IMR-90 (cell line): Measurements from ENCODE around the gene CCSER1. TPM values are rescaled to one million over a fixed set of nuclear protein-coding genes. Genes with fewer than 3 reads are reported as not detected.

Experiments
- ATAC-seq: fragments of 200-7000 bp; cut with Tn5 transposase; 2 replicates; pipeline ENCODE4 v1.9.1; 2020; ENCODE audit warnings: low read depth, mild to moderate bottlenecking, moderate library complexity
- BruUV-seq: library from RNA; stranded (reverse); fragments of 400-500 nt; replicated peaks from 2 replicates; lab custom pipeline; 2021; lab: Mats Ljungman, UMichigan
- CTCF ChIA-PET: fragments of 300-600 bp; formaldehyde crosslinking; extraction: SDS; loops from one replicate; lab custom pipeline; 2021; ENCODE audit warnings: antibody characterized with exemption; lab: Yijun Ruan, JAX
- POLR2A ChIA-PET: fragments of 300-600 bp; sonication (Branson Sonifier 250); formaldehyde crosslinking; loops from one replicate; lab custom pipeline; 2022; ENCODE audit warnings: antibody characterized with exemption; ENCODE audit not compliant: unreplicated experiment; lab: Charles Lee
- DNase-seq: peaks from one replicate; pipeline ENCODE4 v3.0.0; 2013
- H2AFZ ChIP-seq: replicated peaks from 2 replicates; pipeline ENCODE3; 2013; ENCODE audit warnings: low read length, mild to moderate bottlenecking; ENCODE audit not compliant: poor library complexity
- H2AK5ac ChIP-seq: 2 replicates; pipeline ENCODE4 v1.6.1; 2013; ENCODE audit warnings: low read depth, low read length, inconsistent platforms
- H2AK9ac ChIP-seq: replicated peaks from 2 replicates; pipeline ENCODE3; 2013; ENCODE audit warnings: mild to moderate bottlenecking, low read depth, low read length, moderate library complexity; ENCODE audit not compliant: poor library complexity
- H2BK120ac ChIP-seq: 2 replicates; pipeline ENCODE4 v1.6.1; 2013; ENCODE audit warnings: low read depth, low read length, inconsistent platforms
- H2BK15ac ChIP-seq: 3 replicates; pipeline ENCODE4 v1.6.1; 2013; ENCODE audit warnings: low read depth, low read length, inconsistent platforms
- H2BK20ac ChIP-seq: 2 replicates; pipeline ENCODE4 v1.6.1; 2013; ENCODE audit warnings: low read depth, mild to moderate bottlenecking, inconsistent platforms, low read length, moderate library complexity
- H2BK5ac ChIP-seq: 2 replicates; pipeline ENCODE4 v1.6.1; 2013; ENCODE audit warnings: mild to moderate bottlenecking, low read depth, low read length, inconsistent platforms; ENCODE audit not compliant: poor library complexity, severe bottlenecking
- H3K14ac ChIP-seq: replicated peaks from 2 replicates; pipeline ENCODE4 v1.6.1; 2013; ENCODE audit warnings: low read depth, low read length, inconsistent platforms
- H3K18ac ChIP-seq: 2 replicates; pipeline ENCODE4 v1.6.1; 2013; ENCODE audit warnings: low read depth, low read length, control low read depth
- H3K23ac ChIP-seq: 2 replicates; pipeline ENCODE4 v1.6.1; 2013; ENCODE audit warnings: low read depth, low read length, inconsistent platforms
- H3K27ac ChIP-seq: 2 replicates; pipeline ENCODE4 v1.5.1; 2013; ENCODE audit warnings: mild to moderate bottlenecking, control low read depth, low read length; ENCODE audit not compliant: insufficient read depth
- H3K27me3 ChIP-seq: 2 replicates; pipeline ENCODE4 v1.6.1; 2013; ENCODE audit warnings: low read length; ENCODE audit not compliant: control insufficient read depth, insufficient read depth
- H3K36me3 ChIP-seq: 2 replicates; pipeline ENCODE4 v1.6.1; 2013; ENCODE audit warnings: low read length, mixed read lengths; ENCODE audit not compliant: control insufficient read depth, insufficient read depth
- H3K4ac ChIP-seq: 2 replicates; pipeline ENCODE4 v1.6.1; 2013; ENCODE audit warnings: low read depth, low read length, inconsistent platforms
- H3K4me1 ChIP-seq: 2 replicates; pipeline ENCODE4 v1.6.1; 2013; ENCODE audit warnings: low read length, mixed read lengths; ENCODE audit not compliant: control insufficient read depth, insufficient read depth
- H3K4me2 ChIP-seq: 2 replicates; pipeline ENCODE4 v1.6.1; 2013; ENCODE audit warnings: low read depth, mild to moderate bottlenecking, control low read depth, low read length, moderate library complexity
- H3K4me3 ChIP-seq: 2 replicates; pipeline ENCODE4 v1.5.1; 2013; ENCODE audit warnings: low read depth, mild to moderate bottlenecking, control low read depth, low read length, moderate library complexity; ENCODE audit not compliant: insufficient read depth
- H3K56ac ChIP-seq: 2 replicates; pipeline ENCODE4 v1.6.1; 2013; ENCODE audit warnings: low read length, inconsistent platforms; ENCODE audit not compliant: insufficient read depth; ENCODE audit errors: extremely low read depth
- H3K79me1 ChIP-seq, 2 experiments: 2 replicates each; pipeline ENCODE4 v1.6.1; 2013; ENCODE audit warnings: low read length in 2 of 2, inconsistent platforms in 1 of 2, low read depth in 1 of 2
- H3K9ac ChIP-seq: 2 replicates; pipeline ENCODE4 v1.6.1; 2013; ENCODE audit warnings: low read depth, low read length, control low read depth
- H3K9me1 ChIP-seq: 2 replicates; pipeline ENCODE4 v1.6.1; 2013; ENCODE audit warnings: low read length, inconsistent platforms; ENCODE audit not compliant: insufficient read depth
- H3K9me3 ChIP-seq: 2 replicates; pipeline ENCODE4 v1.6.1; 2013; ENCODE audit warnings: low read length; ENCODE audit not compliant: control insufficient read depth, insufficient read depth
- H4K20me1 ChIP-seq: 2 replicates; pipeline ENCODE4 v1.6.1; 2013; ENCODE audit warnings: low read length, inconsistent platforms; ENCODE audit not compliant: insufficient read depth
- H4K5ac ChIP-seq: 2 replicates; pipeline ENCODE4 v1.6.1; 2013; ENCODE audit warnings: mild to moderate bottlenecking, low read depth, low read length, control low read depth
- H4K8ac ChIP-seq, 2 experiments: 2 replicates each; pipeline ENCODE4 v1.6.1; 2013; ENCODE audit warnings: low read depth in 2 of 2, low read length in 2 of 2, control low read depth in 1 of 2, inconsistent platforms in 1 of 2
- H4K91ac ChIP-seq: 2 replicates; pipeline ENCODE4 v1.6.1; 2013; ENCODE audit warnings: low read depth, low read length, inconsistent platforms; ENCODE audit not compliant: insufficient read depth
- BHLHE40 ChIP-seq: fragments of 150-350 bp; IDR thresholded peaks from 2 replicates; pipeline ENCODE4 v1.6.1; 2016; ENCODE audit warnings: mild to moderate bottlenecking, low read depth, low read length
- CEBPB ChIP-seq: IDR thresholded peaks from 2 replicates; pipeline ENCODE4 v1.6.1; 2012; ENCODE audit warnings: low read depth, low read length, improper control_type of control experiment
- CHD1 ChIP-seq: IDR thresholded peaks from 2 replicates; pipeline ENCODE4 v1.6.1; 2012; ENCODE audit warnings: low read depth, low read length, improper control_type of control experiment
- CTCF ChIP-seq: conservative IDR thresholded peaks from 2 replicates; pipeline ENCODE4 v1.5.1; 2012; ENCODE audit warnings: mild to moderate bottlenecking, low read depth, low read length, improper control_type of control experiment
- ELK1 ChIP-seq: fragments of 150-350 bp; IDR thresholded peaks from 2 replicates; pipeline ENCODE4 v1.6.1; 2016; ENCODE audit warnings: low read depth, mild to moderate bottlenecking, low read length, moderate library complexity, borderline replicate concordance
- FOS ChIP-seq: fragments of 150-350 bp; IDR thresholded peaks from 2 replicates; pipeline ENCODE4 v1.6.1; 2016; ENCODE audit warnings: low read depth, low read length
- MAFK ChIP-seq: IDR thresholded peaks from 2 replicates; pipeline ENCODE4 v1.6.1; 2012; ENCODE audit warnings: low read depth, low read length, improper control_type of control experiment
- MAZ ChIP-seq: IDR thresholded peaks from 2 replicates; pipeline ENCODE4 v1.6.1; 2012; ENCODE audit warnings: low read depth, mild to moderate bottlenecking, low read length, improper control_type of control experiment, moderate library complexity, borderline replicate concordance
- MXI1 ChIP-seq: IDR thresholded peaks from 2 replicates; pipeline ENCODE4 v1.6.1; 2012; ENCODE audit warnings: low read depth, mild to moderate bottlenecking, low read length, moderate library complexity, borderline replicate concordance
- NFE2L2 ChIP-seq: fragments of 150-350 bp; IDR thresholded peaks from 2 replicates; pipeline ENCODE4 v1.6.1; 2016; ENCODE audit warnings: low read depth, mild to moderate bottlenecking, low read length
- POLR2A ChIP-seq: IDR thresholded peaks from 2 replicates; pipeline ENCODE4 v1.6.1; 2012; ENCODE audit warnings: mild to moderate bottlenecking, low read depth, low read length
- RAD21 ChIP-seq: IDR thresholded peaks from 2 replicates; pipeline ENCODE4 v1.6.1; 2012; ENCODE audit warnings: low read length, improper control_type of control experiment
- RCOR1 ChIP-seq: IDR thresholded peaks from 2 replicates; pipeline ENCODE4 v1.6.1; 2012; ENCODE audit warnings: mild to moderate bottlenecking, low read length, improper control_type of control experiment; ENCODE audit not compliant: insufficient replicate concordance
- RFX5 ChIP-seq: IDR thresholded peaks from 2 replicates; pipeline ENCODE4 v1.8.0; 2012; ENCODE audit warnings: low read depth, mild to moderate bottlenecking, low read length, moderate library complexity
- SMC3 ChIP-seq: fragments of 150-350 bp; IDR thresholded peaks from 2 replicates; pipeline ENCODE4 v1.6.1; 2016; ENCODE audit warnings: low read depth, mild to moderate bottlenecking, antibody characterized with exemption, low read length, moderate library complexity
- USF2 ChIP-seq: fragments of 150-350 bp; IDR thresholded peaks from 2 replicates; pipeline ENCODE4 v1.6.1; 2017; ENCODE audit warnings: mild to moderate bottlenecking, antibody characterized with exemption, low read length, low read depth
- WGBS, 2 experiments: methylation state at CpG; one replicate each; pipeline versions ENCODE4 v1.1.5 to v1.1.7; 2013; ENCODE audit warnings: missing lambda C conversion rate in 2 of 2; ENCODE audit not compliant: insufficient read length in 1 of 2; ENCODE audit errors: extremely low coverage in 2 of 2; 5-methylcytosine and 5-hydroxymethylcytosine counted together
- dilution Hi-C: fragments of 300-500 bp; cut with HindIII; formaldehyde crosslinking; loops from one replicate; pipeline ENCODE4 v1.14.3; 2018; ENCODE audit warnings: low sequenced_read_pairs; ENCODE audit not compliant: unreplicated experiment
- in situ Hi-C: fragments of 300-500 bp; cut with MboI; formaldehyde crosslinking; loops from 3 replicates; pipeline ENCODE4 v1.14.3; 2019; ENCODE audit warnings: low sequenced_read_pairs, inconsistent platforms, mixed read lengths
- intact Hi-C: fragments of 100-400 bp; cut with micrococcal nuclease; formaldehyde crosslinking; loops from 2 replicates; pipeline ENCODE4 v1.10.0; 2022
- polyA plus RNA-seq, 3 experiments: library from polyadenylated mRNA; depleted of rRNA; stranded (reverse); fragments of >200 nt; gene quantifications; 2 replicates each; pipeline ENCODE4 v1.2.3, GENCODE V29; 2012; ENCODE audit warnings: low replicate concordance in 1 of 3
- total RNA-seq: library from RNA; depleted of rRNA; stranded (reverse); fragments of >200 nt; gene quantifications from 2 replicates; pipeline ENCODE4 v1.2.3, GENCODE V29; 2012

Gene CCSER1
- total and polyA plus RNA-seq, 2 of the 4 experiments (the other 2 are of a cell fraction) = not detected

GRCh38 chr4:91470671-91471070 lies 1343.5 kb downstream of the CCSER1 start:
- Histone ChIP-seq H3K23ac (no peak overlapping the region), H2AK5ac (no peak overlapping the region), H3K9ac (no peak overlapping the region), H4K91ac (no peak overlapping the region), H3K9me1 (no peaks in the 10 kb centered on the region), H2BK120ac (no peak overlapping the region), H3K27me3 (no peaks in the 10 kb centered on the region), H3K18ac (no peak overlapping the region), H3K56ac (no peak overlapping the region), H2BK5ac (no peak overlapping the region), H4K20me1 (no peaks in the 10 kb centered on the region), H2AK9ac (no peak overlapping the region), H2AFZ (no peak overlapping the region), H2BK15ac (no peak overlapping the region), H3K4ac (no peak overlapping the region), H4K8ac (no peak overlapping the region), H3K14ac (no peak overlapping the region), H3K4me3 (no peak overlapping the region), H3K79me1 (no peaks in the 10 kb centered on the region), H3K4me2 (no peak overlapping the region), H3K4me1 (no peaks in the 10 kb centered on the region), H3K9me3 (peaks cover 3% of the 10 kb centered on the region; the same call in 1 of the 2 replicates), H4K5ac (no peak overlapping the region), H3K27ac (no peak overlapping the region), H2BK20ac (no peak overlapping the region), H3K36me3 (no peaks in the 10 kb centered on the region)
- intact Hi-C loops = no loop called here
- POLR2A ChIA-PET = no interaction called here
- no peak for TF ChIP-seq MXI1
- TF ChIP-seq SMC3 = no peak
- no peak for TF ChIP-seq MAZ
- TF ChIP-seq RFX5 = no peak
- no peak for TF ChIP-seq NFE2L2
- TF ChIP-seq USF2 = no peak
- no peak for TF ChIP-seq CHD1
- TF ChIP-seq POLR2A = no peak
- TF ChIP-seq RCOR1 = no peak
- no peak for TF ChIP-seq ELK1
- no peak for TF ChIP-seq BHLHE40
- TF ChIP-seq MAFK = no peak
- TF ChIP-seq CTCF = no peak
- TF ChIP-seq CEBPB = no peak
- no peak for TF ChIP-seq FOS
- no peak for TF ChIP-seq RAD21
- in situ Hi-C loops = no loop called here
- dilution Hi-C loops = no loop called here
- CTCF ChIA-PET = no interaction called here
- WGBS, 2 experiments = no CpG with 5 or more reads among the region's 2 CpGs
- BruUV-seq = no TSS peak
- DNase-seq (no peak), ATAC-seq (no peak)
